CD4-positive, alpha-beta T cell treated with Interleukin-12 subunit alpha and Interleukin-12 subunit beta, for 1 hour (primary cell): ENCODE measurements around the gene PTBP1.

Experiments
- DNase-seq: peaks from one replicate; pipeline ENCODE4 v3.0.0-alpha.2; 2020

The PTBP1 gene

GRCh38 chr19:796692-797527 is at the start of gene PTBP1:
PTBP1 (plus strand) TSS chr19:797452; CDS start chr19:797498, 46 bp downstream.
- peak; percentile 100 for DNase-seq

GRCh38 chr19:748274-748598 is 49.0 kb upstream of the PTBP1 start:
- DNase-seq, result no peak

- DNase-seq, result no peak
Measured at GRCh38 chr19:749811-750210, 47.4 kb upstream of the PTBP1 start.

- DNase-seq, result no peak
Measured at GRCh38 chr19:750640-751423, 46.4 kb upstream of the PTBP1 start, which contains the start of gene MISP. MISP (plus strand) TSS chr19:751112; CDS start chr19:756947, 5,835 bp downstream.

- DNase-seq, result no peak
Measured at GRCh38 chr19:751501-752341, 45.5 kb upstream of the PTBP1 start.

- DNase-seq, result no peak
Measured at GRCh38 chr19:752652-753517, 44.4 kb upstream of the PTBP1 start.

GRCh38 chr19:754530-754929 is 42.7 kb upstream of the PTBP1 start:
- no peak for DNase-seq

GRCh38 chr19:755063-755462 is 42.2 kb upstream of the PTBP1 start:
- DNase-seq, result no peak

GRCh38 chr19:756236-756635 is 41.0 kb upstream of the PTBP1 start:
- no peak for DNase-seq

GRCh38 chr19:756821-757688 is 40.2 kb upstream of the PTBP1 start:
- no peak for DNase-seq

- DNase-seq, result no peak
Measured at GRCh38 chr19:757811-758668, 39.2 kb upstream of the PTBP1 start.

- DNase-seq, result no peak
Measured at GRCh38 chr19:763181-763580, 34.1 kb upstream of the PTBP1 start.

GRCh38 chr19:763869-764268 is 33.4 kb upstream of the PTBP1 start:
- no peak for DNase-seq

- DNase-seq, result no peak
Measured at GRCh38 chr19:764301-764700, 33.0 kb upstream of the PTBP1 start.

- no peak for DNase-seq
Measured at GRCh38 chr19:765179-765738, 32.0 kb upstream of the PTBP1 start.

GRCh38 chr19:768424-768823 is 28.8 kb upstream of the PTBP1 start:
- DNase-seq, result no peak

- DNase-seq, result no peak
Measured at GRCh38 chr19:769616-770015, 27.6 kb upstream of the PTBP1 start.

GRCh38 chr19:771332-771785 is 25.9 kb upstream of the PTBP1 start:
- peak; percentile 26 for DNase-seq

GRCh38 chr19:772063-772462 is 25.2 kb upstream of the PTBP1 start:
- no peak for DNase-seq
